Neuron (in vitro differentiated cells): ENCODE data around the gene BATF.

ENCODE experiments used
- H2AFZ ChIP-seq: one replicate; pipeline ENCODE4 v1.6.1; 2013; ENCODE audit warnings: low read depth, mild to moderate bottlenecking, inconsistent platforms, low read length, moderate library complexity
- H3K27me3 ChIP-seq: one replicate; pipeline ENCODE4 v1.6.1; 2013; ENCODE audit warnings: low read length; ENCODE audit not compliant: insufficient read depth
- H3K36me3 ChIP-seq: one replicate; pipeline ENCODE4 v1.6.1; 2013; ENCODE audit warnings: low read length; ENCODE audit not compliant: insufficient read depth
- H3K4me1 ChIP-seq: one replicate; pipeline ENCODE4 v1.6.1; 2013; ENCODE audit warnings: low read length; ENCODE audit not compliant: insufficient read depth
- H3K4me3 ChIP-seq: 2 replicates; pipeline ENCODE4 v1.5.1; 2013; ENCODE audit warnings: mild to moderate bottlenecking, low read length, moderate library complexity
- H3K9me3 ChIP-seq: one replicate; pipeline ENCODE4 v1.6.1; 2013; ENCODE audit warnings: low read length

BATF gene

DNA sequence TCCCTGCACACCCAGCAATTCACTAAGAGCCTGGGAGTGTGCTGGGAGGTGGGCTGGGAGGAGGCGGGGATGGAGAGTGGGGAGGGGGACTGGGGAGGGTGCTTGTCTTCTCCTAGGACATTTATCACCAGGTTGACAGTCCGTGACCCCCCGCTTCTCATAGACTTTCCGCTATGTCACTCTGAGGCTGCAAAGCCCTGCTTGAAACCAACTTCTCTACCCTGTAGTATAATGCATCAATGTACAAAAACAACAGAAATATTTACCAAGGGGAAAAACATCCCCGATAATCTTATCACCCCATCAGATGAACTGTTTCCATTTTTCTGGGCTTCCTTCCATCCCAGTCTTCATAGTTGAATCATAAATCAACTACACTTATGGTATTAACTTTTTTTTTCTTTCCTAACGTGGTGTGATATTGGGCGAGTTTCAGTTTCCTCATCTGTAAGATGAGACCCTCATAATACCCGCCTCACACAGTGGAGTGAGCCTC is 28.6 kb upstream of the BATF start:
- Histone ChIP-seq H3K4me3 (no peak overlapping the region), H2AFZ (no peak overlapping the region), H3K36me3 (no peaks in the 10 kb centered on the region), H3K27me3 (peaks cover 6% of the 10 kb centered on the region), H3K9me3 (peaks cover 2% of the 10 kb centered on the region), H3K4me1 (no peaks in the 10 kb centered on the region)

DNA sequence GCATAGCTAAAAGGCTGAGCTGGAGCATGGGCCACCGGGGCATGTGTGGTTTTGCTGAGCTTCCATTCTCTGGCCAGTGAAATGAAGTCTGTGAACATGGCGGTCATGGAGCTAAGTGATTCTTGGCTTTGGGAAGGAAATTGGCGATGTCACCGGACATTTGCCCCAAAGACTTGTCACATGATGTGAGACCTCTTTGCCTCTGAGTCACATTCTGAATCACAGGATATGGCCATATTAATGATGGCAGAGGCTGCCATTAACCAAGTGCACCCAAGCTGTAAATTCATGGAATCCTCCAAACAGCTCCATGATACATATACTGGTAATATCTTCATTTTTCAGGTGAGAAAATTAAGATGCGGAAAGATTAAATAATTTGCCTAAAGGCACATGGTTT is 27.4 kb upstream of the BATF start:
- no peak overlapping the region for H3K4me3 ChIP-seq
- H3K27me3 ChIP-seq = peaks cover 6% of the 10 kb centered on the region
- H3K4me1 ChIP-seq = no peaks in the 10 kb centered on the region
- H2AFZ ChIP-seq = no peak overlapping the region
- peaks cover 2% of the 10 kb centered on the region for H3K9me3 ChIP-seq
- no peaks in the 10 kb centered on the region for H3K36me3 ChIP-seq

DNA sequence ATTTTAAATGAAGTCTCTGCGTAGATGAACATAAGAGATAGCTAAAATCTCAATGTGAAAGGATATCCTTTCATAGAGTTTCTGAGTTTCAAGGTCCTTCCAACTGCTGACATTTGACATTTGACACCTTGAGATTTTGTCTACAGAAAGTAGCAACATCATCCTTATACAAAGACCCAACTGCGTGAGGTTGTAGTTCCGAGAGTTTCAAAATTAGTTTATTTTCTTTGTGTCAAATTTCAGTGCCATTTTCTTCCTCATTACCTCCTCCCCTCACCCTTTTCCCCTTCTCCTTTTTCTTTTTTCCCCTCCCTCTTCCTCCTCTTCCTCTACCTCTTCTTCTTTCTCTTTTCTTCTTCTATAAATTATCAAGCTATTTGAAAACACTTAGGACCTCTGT is 26.9 kb upstream of the BATF start:
- Histone ChIP-seq H3K27me3 (peaks cover 6% of the 10 kb centered on the region), H3K4me1 (no peaks in the 10 kb centered on the region), H2AFZ (no peak overlapping the region), H3K9me3 (peaks cover 2% of the 10 kb centered on the region), H3K36me3 (no peaks in the 10 kb centered on the region), H3K4me3 (no peak overlapping the region)

- Histone ChIP-seq H3K4me3 (no peak overlapping the region), H3K4me1 (no peaks in the 10 kb centered on the region), H3K9me3 (peaks cover 2% of the 10 kb centered on the region), H2AFZ (no peak overlapping the region), H3K36me3 (no peaks in the 10 kb centered on the region), H3K27me3 (peaks cover 6% of the 10 kb centered on the region)
These were observed 26.4 kb upstream of the BATF start for GRCh38 chr14:75495882-75496281.

GRCh38 chr14:75496755-75497154 is 25.5 kb upstream of the BATF start:
- H3K9me3 ChIP-seq = peaks cover 2% of the 10 kb centered on the region
- H3K4me1 ChIP-seq = no peaks in the 10 kb centered on the region
- H3K36me3 ChIP-seq = no peaks in the 10 kb centered on the region
- H3K4me3 ChIP-seq = no peak overlapping the region
- H2AFZ ChIP-seq = no peak overlapping the region
- H3K27me3 ChIP-seq = peaks cover 6% of the 10 kb centered on the region

GRCh38 chr14:75497191-75497590 is 25.1 kb upstream of the BATF start:
- peaks cover 2% of the 10 kb centered on the region for H3K9me3 ChIP-seq
- H3K27me3 ChIP-seq = peaks cover 6% of the 10 kb centered on the region
- H3K4me1 ChIP-seq = no peaks in the 10 kb centered on the region
- H3K4me3 ChIP-seq = no peak overlapping the region
- H3K36me3 ChIP-seq = no peaks in the 10 kb centered on the region
- no peak overlapping the region for H2AFZ ChIP-seq

- Histone ChIP-seq H3K9me3 (peaks cover 2% of the 10 kb centered on the region), H3K36me3 (no peaks in the 10 kb centered on the region), H3K4me1 (no peaks in the 10 kb centered on the region), H2AFZ (no peak overlapping the region), H3K4me3 (no peak overlapping the region), H3K27me3 (peaks cover 6% of the 10 kb centered on the region)
These were observed 24.6 kb upstream of the BATF start for GRCh38 chr14:75497701-75498100.

GRCh38 chr14:75499084-75499875 is 23.0 kb upstream of the BATF start:
- Histone ChIP-seq H3K9me3 (peaks cover 2% of the 10 kb centered on the region), H3K27me3 (peaks cover 6% of the 10 kb centered on the region), H2AFZ (no peak overlapping the region), H3K36me3 (no peaks in the 10 kb centered on the region), H3K4me1 (no peaks in the 10 kb centered on the region), H3K4me3 (no peak overlapping the region)

GRCh38 chr14:75501080-75501479 is 21.2 kb upstream of the BATF start:
- H3K36me3 ChIP-seq = no peaks in the 10 kb centered on the region
- no peaks in the 10 kb centered on the region for H3K4me1 ChIP-seq
- H3K9me3 ChIP-seq = no peaks in the 10 kb centered on the region
- no peak overlapping the region for H3K4me3 ChIP-seq
- no peak overlapping the region for H2AFZ ChIP-seq
- H3K27me3 ChIP-seq = peaks cover 4% of the 10 kb centered on the region

DNA sequence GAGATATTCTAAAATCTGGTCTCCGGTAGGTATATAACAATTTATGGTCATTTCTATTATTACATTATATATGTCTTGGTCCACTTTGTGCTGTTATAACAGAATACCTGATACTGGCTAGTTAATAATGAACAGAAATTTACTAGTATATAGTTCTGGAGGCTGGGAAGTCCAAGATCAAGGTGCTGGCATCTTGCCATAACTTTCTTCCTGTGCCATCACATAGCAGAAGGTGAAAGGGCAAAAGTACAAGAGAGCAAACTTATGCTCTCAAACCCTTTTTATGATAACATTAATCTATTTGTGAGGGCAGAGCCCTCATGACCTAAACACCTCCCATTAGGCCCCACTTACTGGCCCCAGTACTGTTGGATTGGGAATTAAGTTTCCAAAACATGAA is 17.9 kb upstream of the BATF start:
- Histone ChIP-seq H3K36me3 (no peaks in the 10 kb centered on the region), H3K4me1 (no peaks in the 10 kb centered on the region), H3K4me3 (no peak overlapping the region), H2AFZ (no peak overlapping the region), H3K9me3 (no peaks in the 10 kb centered on the region), H3K27me3 (no peaks in the 10 kb centered on the region)

- H2AFZ ChIP-seq = no peak overlapping the region
- no peaks in the 10 kb centered on the region for H3K4me1 ChIP-seq
- no peaks in the 10 kb centered on the region for H3K9me3 ChIP-seq
These were observed 15.3 kb upstream of the BATF start for GRCh38 chr14:75506930-75507329.

GRCh38 chr14:75510547-75510946 is 11.7 kb upstream of the BATF start:
- H3K36me3 ChIP-seq = no peaks in the 10 kb centered on the region
- H3K27me3 ChIP-seq = peaks cover 7% of the 10 kb centered on the region
- no peak overlapping the region for H2AFZ ChIP-seq
- no peak overlapping the region for H3K4me3 ChIP-seq
- no peaks in the 10 kb centered on the region for H3K4me1 ChIP-seq
- H3K9me3 ChIP-seq = no peaks in the 10 kb centered on the region

More at GRCh38 chr14:75506930-75507329, 15.3 kb upstream of the BATF start:
- no peaks in the 10 kb centered on the region for H3K36me3 ChIP-seq
- no peak overlapping the region for H3K4me3 ChIP-seq
- no peaks in the 10 kb centered on the region for H3K27me3 ChIP-seq

GRCh38 chr14:75511201-75511600 is 11.1 kb upstream of the BATF start:
- Histone ChIP-seq H3K36me3 (no peaks in the 10 kb centered on the region), H3K27me3 (peaks cover 10% of the 10 kb centered on the region), H2AFZ (no peak overlapping the region), H3K4me1 (no peaks in the 10 kb centered on the region), H3K4me3 (no peak overlapping the region), H3K9me3 (no peaks in the 10 kb centered on the region)
